Suprapubic skin (tissue), 4 donors: Measurements from ENCODE around the gene ZFYVE28.
"Not testable (repeated sequence)": the region's sequence is repeated elsewhere in the genome, so short reads cannot be mapped to it uniquely, and the experiment has no call there.

ENCODE experiments used
- CTCF ChIP-seq, 2 donors: fragments of 200-600 bp in 1 of 2; fragments of 450-650 bp in 1 of 2; sonication (generic) in 1 of 2; IDR thresholded peaks; one replicate each; pipeline ENCODE4 v1.5.1; 2016 to 2019; ENCODE audit warnings: antibody characterized with exemption in 2 of 2, mild to moderate bottlenecking in 1 of 2, moderate library complexity in 1 of 2
- EP300 ChIP-seq: sonication (generic); formaldehyde crosslinking; IDR thresholded peaks from one replicate; pipeline ENCODE4 v1.6.1; 2017; ENCODE audit warnings: antibody characterized with exemption
- POLR2A ChIP-seq, 2 donors: fragments of 450-650 bp; IDR thresholded peaks; one replicate each; pipeline ENCODE4 v1.6.1; 2017; ENCODE audit warnings: antibody characterized with exemption in 2 of 2, mild to moderate bottlenecking in 2 of 2, moderate library complexity in 2 of 2
- POLR2AphosphoS5 ChIP-seq, 3 donors: sonication (generic); formaldehyde crosslinking; IDR thresholded peaks; one replicate each; pipeline ENCODE4 v1.6.1; 2017; ENCODE audit warnings: antibody characterized with exemption in 3 of 3

- TF ChIP-seq CTCF (IDR thresholded peaks at IDR 0.05); POLR2AphosphoS5 (IDR thresholded peaks at IDR 0.05); POLR2A (IDR thresholded peaks at IDR 0.05); EP300: not testable (repeated sequence)
Observed at GRCh38 chr4:2221378-2221777, 197.1 kb downstream of the ZFYVE28 start.
